Activated CD4-positive, alpha-beta memory T cell treated with anti-CD3 and anti-CD28 coated beads, Interleukin-2, amount 10 ng/mL, durations not matched to agents 7 days and 5 days (primary cell): ENCODE results near the gene PDE4D. TPM values are rescaled to one million over a fixed set of nuclear protein-coding genes. Genes with fewer than 3 reads are reported as not detected.

Experiments
- CTCF ChIA-PET: fragments of 350-600 bp; sonication (Branson Sonifier 250); formaldehyde crosslinking; loops from one replicate; lab custom pipeline; 2021; ENCODE audit warnings: antibody characterized with exemption, inconsistent platforms; lab: Charles Lee
- POLR2A ChIA-PET: fragments of 350-600 bp; sonication (Branson Sonifier 250); formaldehyde crosslinking; loops from one replicate; lab custom pipeline; 2021; ENCODE audit warnings: antibody characterized with exemption; lab: Charles Lee
- DNase-seq: peaks from one replicate; pipeline ENCODE4 v3.0.0-alpha.2; 2020
- H3K27ac Mint-ChIP-seq: one replicate; pipeline ENCODE4 v1.8.0; 2021; ENCODE audit warnings: mild to moderate bottlenecking, mixed read lengths
- H3K27me3 Mint-ChIP-seq: one replicate; pipeline ENCODE4 v1.8.0; 2021; ENCODE audit warnings: mixed read lengths
- H3K36me3 Mint-ChIP-seq: one replicate; pipeline ENCODE4 v1.8.0; 2021; ENCODE audit warnings: low read depth, mixed read lengths
- H3K4me1 Mint-ChIP-seq: one replicate; pipeline ENCODE4 v1.8.0; 2021; ENCODE audit warnings: mixed read lengths
- H3K4me3 Mint-ChIP-seq: one replicate; pipeline ENCODE4 v1.8.0; 2021; ENCODE audit warnings: mild to moderate bottlenecking, mixed read lengths
- H3K9me3 Mint-ChIP-seq: one replicate; pipeline ENCODE4 v1.8.0; 2021; ENCODE audit warnings: mixed read lengths
- total RNA-seq, 2 experiments: library from RNA; stranded (reverse); gene quantifications; one replicate each; pipeline ENCODE4 v1.2.3, GENCODE V29; 2021

The PDE4D gene
- total RNA-seq, 2 experiments from 2014 or later = 123 to 126 TPM

- H3K4me3 Mint-ChIP-seq = no peak overlapping the region
- ChIA-PET CTCF (interaction anchor here (0.8 to 1.1 kb wide), 3 partner anchors 28 to 176 kb away, joined by 3 to 7 read pairs (median 3); no protein-coding TSS in a partner anchor), POLR2A (no interaction called here)
- H3K27ac Mint-ChIP-seq = no peak overlapping the region
- no peak for DNase-seq
- H3K36me3 Mint-ChIP-seq = no peaks in the 10 kb centered on the region
- no peaks in the 10 kb centered on the region for H3K4me1 Mint-ChIP-seq
- H3K27me3 Mint-ChIP-seq = peaks cover 32% of the 10 kb centered on the region
- no peaks in the 10 kb centered on the region for H3K9me3 Mint-ChIP-seq
Observed at GRCh38 chr5:59497207-59497606, 396.3 kb downstream of the PDE4D start.

GRCh38 chr5:59496524-59497134, 396.9 kb downstream of the PDE4D start:
- no peak for DNase-seq
- ChIA-PET POLR2A (no interaction called here), CTCF (interaction anchor here (0.9 to 1.1 kb wide), 2 partner anchors 107 to 177 kb away, joined by 3 to 7 read pairs; no protein-coding TSS in a partner anchor)
- Mint-ChIP-seq H3K27ac (no peak overlapping the region), H3K9me3 (no peaks in the 10 kb centered on the region), H3K36me3 (no peaks in the 10 kb centered on the region), H3K4me3 (no peak overlapping the region), H3K27me3 (peaks cover 28% of the 10 kb centered on the region), H3K4me1 (no peaks in the 10 kb centered on the region)

- H3K27me3 Mint-ChIP-seq = peaks cover 12% of the 10 kb centered on the region
- ChIA-PET CTCF (interaction anchor here (1.1 kb wide), 1 partner anchor 295 kb away, joined by 3 read pairs; no protein-coding TSS in a partner anchor), POLR2A (no interaction called here)
- DNase-seq = no peak
- no peaks in the 10 kb centered on the region for H3K9me3 Mint-ChIP-seq
- H3K36me3 Mint-ChIP-seq = no peaks in the 10 kb centered on the region
- H3K4me3 Mint-ChIP-seq = no peak overlapping the region
- H3K4me1 Mint-ChIP-seq = no peaks in the 10 kb centered on the region
- no peak overlapping the region for H3K27ac Mint-ChIP-seq
Observed at GRCh38 chr5:59491945-59492344, 401.6 kb downstream of the PDE4D start.

- H3K4me1 Mint-ChIP-seq = no peaks in the 10 kb centered on the region
- H3K27me3 Mint-ChIP-seq = peaks cover 4% of the 10 kb centered on the region
- H3K9me3 Mint-ChIP-seq = no peaks in the 10 kb centered on the region
- H3K36me3 Mint-ChIP-seq = no peaks in the 10 kb centered on the region
- CTCF ChIA-PET = no interaction called here
- H3K27ac Mint-ChIP-seq = no peak overlapping the region
- POLR2A ChIA-PET = no interaction called here
- H3K4me3 Mint-ChIP-seq = no peak overlapping the region
- DNase-seq = no peak
Observed at GRCh38 chr5:59489551-59489950, 404.0 kb downstream of the PDE4D start.

- Mint-ChIP-seq H3K9me3 (no peaks in the 10 kb centered on the region), H3K27me3 (peaks cover 4% of the 10 kb centered on the region), H3K4me3 (no peak overlapping the region), H3K4me1 (peaks cover 3% of the 10 kb centered on the region), H3K27ac (no peak overlapping the region), H3K36me3 (no peaks in the 10 kb centered on the region)
- POLR2A ChIA-PET = no interaction called here
- DNase-seq = no peak
- CTCF ChIA-PET = interaction anchor here (1.0 kb wide), 1 partner anchor 21 kb away, joined by 3 read pairs; no protein-coding TSS in a partner anchor
Observed at GRCh38 chr5:59487772-59488729, 405.5 kb downstream of the PDE4D start.

GRCh38 chr5:59487068-59487686, 406.3 kb downstream of the PDE4D start:
- peaks cover 4% of the 10 kb centered on the region for H3K27me3 Mint-ChIP-seq
- no peak overlapping the region for H3K4me3 Mint-ChIP-seq
- H3K36me3 Mint-ChIP-seq = no peaks in the 10 kb centered on the region
- CTCF ChIA-PET = no interaction called here
- peaks cover 3% of the 10 kb centered on the region for H3K4me1 Mint-ChIP-seq
- no peak overlapping the region for H3K27ac Mint-ChIP-seq
- no peaks in the 10 kb centered on the region for H3K9me3 Mint-ChIP-seq
- POLR2A ChIA-PET = no interaction called here
- no peak for DNase-seq

- no peak overlapping the region for H3K4me3 Mint-ChIP-seq
- no peak for DNase-seq
- CTCF ChIA-PET = no interaction called here
- H3K27ac Mint-ChIP-seq = no peak overlapping the region
- peaks cover 3% of the 10 kb centered on the region for H3K4me1 Mint-ChIP-seq
- peaks cover 4% of the 10 kb centered on the region for H3K27me3 Mint-ChIP-seq
- POLR2A ChIA-PET = no interaction called here
- no peaks in the 10 kb centered on the region for H3K9me3 Mint-ChIP-seq
- no peaks in the 10 kb centered on the region for H3K36me3 Mint-ChIP-seq
Observed at GRCh38 chr5:59486508-59486907, 407.0 kb downstream of the PDE4D start.

GRCh38 chr5:59485629-59486439, 407.7 kb downstream of the PDE4D start:
- ChIA-PET CTCF (no interaction called here), POLR2A (no interaction called here)
- Mint-ChIP-seq H3K9me3 (no peaks in the 10 kb centered on the region), H3K4me1 (peaks cover 3% of the 10 kb centered on the region), H3K4me3 (no peak overlapping the region), H3K36me3 (no peaks in the 10 kb centered on the region), H3K27me3 (peaks cover 4% of the 10 kb centered on the region), H3K27ac (no peak overlapping the region)
- no peak for DNase-seq

- Mint-ChIP-seq H3K9me3 (no peaks in the 10 kb centered on the region), H3K36me3 (no peaks in the 10 kb centered on the region), H3K4me3 (no peak overlapping the region), H3K27me3 (peaks cover 4% of the 10 kb centered on the region), H3K4me1 (peaks cover 3% of the 10 kb centered on the region), H3K27ac (no peak overlapping the region)
- no peak for DNase-seq
- ChIA-PET POLR2A (no interaction called here), CTCF (no interaction called here)
Observed at GRCh38 chr5:59485107-59485506, 408.4 kb downstream of the PDE4D start.

- no peaks in the 10 kb centered on the region for H3K9me3 Mint-ChIP-seq
- ChIA-PET CTCF (no interaction called here), POLR2A (no interaction called here)
- H3K27ac Mint-ChIP-seq = no peak overlapping the region
- no peaks in the 10 kb centered on the region for H3K36me3 Mint-ChIP-seq
- peaks cover 3% of the 10 kb centered on the region for H3K4me1 Mint-ChIP-seq
- DNase-seq = no peak
- H3K4me3 Mint-ChIP-seq = no peak overlapping the region
- H3K27me3 Mint-ChIP-seq = peaks cover 4% of the 10 kb centered on the region
Observed at GRCh38 chr5:59484618-59485017, 408.9 kb downstream of the PDE4D start.

- ChIA-PET CTCF (no interaction called here), POLR2A (no interaction called here)
- Mint-ChIP-seq H3K27me3 (peaks cover 4% of the 10 kb centered on the region), H3K36me3 (no peaks in the 10 kb centered on the region), H3K9me3 (no peaks in the 10 kb centered on the region), H3K27ac (no peak overlapping the region), H3K4me1 (peaks cover 3% of the 10 kb centered on the region), H3K4me3 (no peak overlapping the region)
- no peak for DNase-seq
Observed at GRCh38 chr5:59483971-59484472, 409.5 kb downstream of the PDE4D start.

GRCh38 chr5:59479086-59479485, 414.4 kb downstream of the PDE4D start:
- Mint-ChIP-seq H3K27me3 (peaks cover 4% of the 10 kb centered on the region), H3K27ac (no peak overlapping the region), H3K4me3 (no peak overlapping the region), H3K9me3 (no peaks in the 10 kb centered on the region), H3K4me1 (no peaks in the 10 kb centered on the region), H3K36me3 (no peaks in the 10 kb centered on the region)
- DNase-seq = no peak
- ChIA-PET POLR2A (no interaction called here), CTCF (no interaction called here)
